SK-N-SH (cell line): ENCODE data around the gene ZNF578. TPM values are rescaled to one million over a fixed set of nuclear protein-coding genes. Genes with fewer than 3 reads are reported as not detected.
"Not testable (repeated sequence)": the region's sequence is repeated elsewhere in the genome, so short reads cannot be mapped to it uniquely, and the experiment has no call there.

Experiments used
- CTCF ChIA-PET: fragments of 300-600, 350-600 bp; formaldehyde crosslinking; extraction: SDS; loops from one replicate; lab custom pipeline; 2021; lab: Yijun Ruan, JAX
- POLR2A ChIA-PET: fragments of 350-600 bp; sonication (Branson Sonifier 250); formaldehyde crosslinking; extraction: SDS; loops from one replicate; lab custom pipeline; 2020; ENCODE audit warnings: antibody characterized with exemption, inconsistent platforms; lab: Yijun Ruan, JAX
- DNase-seq: peaks from one replicate; pipeline ENCODE4 v3.0.0; 2012
- H2AFZ ChIP-seq: fragments of 200-600 bp; sonication (generic); 2 replicates; pipeline ENCODE4 v1.8.1; 2016; ENCODE audit warnings: antibody characterized with exemption, mild to moderate bottlenecking, low read depth
- H3F3A ChIP-seq: fragments of 200-600 bp; sonication (generic); replicated peaks from 2 replicates; pipeline ENCODE3; 2016; ENCODE audit warnings: antibody characterized with exemption, mild to moderate bottlenecking; ENCODE audit not compliant: insufficient read depth
- H3K27ac ChIP-seq, 2 experiments: fragments of 200-500 bp in 1 of 2; fragments of 200-600 bp in 1 of 2; sonication (Bioruptor generic) in 1 of 2; sonication (generic), shearing (Covaris generic) in 1 of 2; 2 replicates each; pipeline versions ENCODE4 v1.5.1 to v1.6.1; 2014 to 2016; ENCODE audit warnings: low read depth in 2 of 2, inconsistent platforms in 1 of 2, low read length in 1 of 2, mild to moderate bottlenecking in 1 of 2, mixed read lengths in 1 of 2
- H3K27me3 ChIP-seq: fragments of 200-600 bp; sonication (generic), shearing (Covaris generic); 2 replicates; pipeline ENCODE4 v1.6.1; 2016; ENCODE audit warnings: mixed run types; ENCODE audit not compliant: insufficient read depth
- H3K36me3 ChIP-seq, 2 experiments: fragments of 200-500 bp in 1 of 2; fragments of 200-600 bp in 1 of 2; sonication (Bioruptor generic) in 1 of 2; sonication (generic) in 1 of 2; replicated peaks in 1 of 2; 2 replicates each; pipeline versions ENCODE3 to v1.5.1; 2014 to 2016; ENCODE audit warnings: low read length in 1 of 2, mild to moderate bottlenecking in 1 of 2; ENCODE audit not compliant: insufficient read depth in 2 of 2, control insufficient read depth in 1 of 2
- H3K4me1 ChIP-seq, 2 experiments: fragments of 200-500 bp in 1 of 2; fragments of 200-600 bp in 1 of 2; sonication (Bioruptor generic) in 1 of 2; sonication (generic), shearing (Covaris generic) in 1 of 2; 2 replicates each; pipeline versions ENCODE4 v1.5.1 to v1.6.1; 2014 to 2016; ENCODE audit warnings: low read depth in 1 of 2, low read length in 1 of 2, mixed run types in 1 of 2; ENCODE audit not compliant: insufficient read depth in 2 of 2, control insufficient read depth in 1 of 2
- H3K4me2 ChIP-seq: fragments of 200-600 bp; sonication (generic), shearing (Covaris generic); 2 replicates; pipeline ENCODE4 v1.6.1; 2017; ENCODE audit warnings: mixed run types
- H3K4me3 ChIP-seq, 2 experiments: fragments of 200-500 bp in 1 of 2; fragments of 200-600 bp in 1 of 2; sonication (Bioruptor generic) in 1 of 2; sonication (generic), shearing (Covaris generic) in 1 of 2; 2 replicates each; pipeline versions ENCODE4 v1.5.1 to v1.8.1; 2014 to 2016; ENCODE audit warnings: low read depth in 2 of 2, inconsistent platforms in 1 of 2, low read length in 1 of 2, mild to moderate bottlenecking in 1 of 2, mixed read lengths in 1 of 2, moderate library complexity in 1 of 2
- H3K79me2 ChIP-seq: fragments of 200-600 bp; sonication (generic); 2 replicates; pipeline ENCODE4 v1.8.1; 2017; ENCODE audit warnings: mild to moderate bottlenecking; ENCODE audit not compliant: insufficient read depth
- H3K9ac ChIP-seq: fragments of 200-600 bp; sonication (generic); 2 replicates; pipeline ENCODE4 v1.6.1; 2017; ENCODE audit warnings: mixed run types
- H3K9me2 ChIP-seq: fragments of 200-600 bp; sonication (generic); 2 replicates; pipeline ENCODE4 v1.6.1; 2017; ENCODE audit warnings: mixed run types
- H3K9me3 ChIP-seq: fragments of 200-600 bp; sonication (generic); 2 replicates; pipeline ENCODE4 v1.6.1; 2017; ENCODE audit warnings: mixed run types, mild to moderate bottlenecking, moderate library complexity
- H4K20me1 ChIP-seq: fragments of 200-600 bp; sonication (generic); 2 replicates; pipeline ENCODE4 v1.6.1; 2017; ENCODE audit warnings: mild to moderate bottlenecking, mixed run types; ENCODE audit not compliant: insufficient read depth
- CTCF ChIP-seq: fragments of 200-600 bp; sonication (generic); IDR thresholded peaks from 2 replicates; pipeline ENCODE4 v1.6.1; 2017; ENCODE audit warnings: antibody characterized with exemption, mild to moderate bottlenecking, moderate library complexity
- EP300 ChIP-seq, 2 experiments: IDR thresholded peaks; 2 replicates each; pipeline versions ENCODE4 v1.4.0 to v1.6.1; 2012; ENCODE audit warnings: borderline replicate concordance in 1 of 2, low read depth in 1 of 2, low read length in 1 of 2
- MEF2A ChIP-seq: IDR thresholded peaks from 2 replicates; pipeline ENCODE4 v1.4.0; 2012; ENCODE audit warnings: low read depth, borderline replicate concordance
- NFIC ChIP-seq: IDR thresholded peaks from 2 replicates; pipeline ENCODE4 v1.4.0; 2012; ENCODE audit warnings: borderline replicate concordance
- NRF1 ChIP-seq: IDR thresholded peaks from 2 replicates; pipeline ENCODE4 v1.6.1; 2012; ENCODE audit warnings: low read depth, mild to moderate bottlenecking, low read length
- PBX3 ChIP-seq: IDR thresholded peaks from 2 replicates; pipeline ENCODE4; 2012
- RAD21 ChIP-seq: IDR thresholded peaks from 2 replicates; pipeline ENCODE4 v1.6.1; 2012; ENCODE audit warnings: mild to moderate bottlenecking, low read length
- YY1 ChIP-seq: IDR thresholded peaks from 2 replicates; pipeline ENCODE4 v1.4.0; 2012; ENCODE audit warnings: low read depth, mild to moderate bottlenecking
- WGBS: methylation state at CpG from one replicate; pipeline ENCODE4 v1.1.6; 2017; ENCODE audit warnings: low lambda C conversion rate; 5-methylcytosine and 5-hydroxymethylcytosine counted together
- polyA plus RNA-seq, 3 experiments: library from polyadenylated mRNA; depleted of rRNA; stranded (reverse); fragments of >200 nt; gene quantifications; 2 replicates each; pipeline ENCODE4 v1.2.3, GENCODE V29; 2012

Gene ZNF578
- polyA plus RNA-seq, 1 of the 3 experiments (the other 2 are of a cell fraction): 2.5 TPM

- TF ChIP-seq NRF1: no peak
- TF ChIP-seq YY1: no peak
Measured at GRCh38 chr19:52494518-52494917, 41.2 kb downstream of the ZNF578 start (continued).

- no peaks in the 10 kb centered on the region for H3K9me3 ChIP-seq
- no peaks in the 10 kb centered on the region for H3K27me3 ChIP-seq
- 74% methylated on average over 8 of the region's 8 CpGs for WGBS
- no peaks in the 10 kb centered on the region for H4K20me1 ChIP-seq
- POLR2A ChIA-PET: no interaction called here
- no peaks in the 10 kb centered on the region for H3F3A ChIP-seq
- H3K4me2 ChIP-seq: no peak overlapping the region
- no peak overlapping the region for H3K27ac ChIP-seq
- TF ChIP-seq YY1: no peak
- TF ChIP-seq RAD21: no peak
- no peak for TF ChIP-seq MEF2A
- TF ChIP-seq PBX3: no peak
- no peak for TF ChIP-seq NFIC
- no peak for TF ChIP-seq EP300 (IDR thresholded peaks at IDR 0.05; ENCODE audit: borderline replicate concordance in 1 of 2, low read depth in 1 of 2, low read length in 1 of 2)
- no peak for TF ChIP-seq CTCF
- no peak overlapping the region for H2AFZ ChIP-seq
- no peak for DNase-seq
- no peaks in the 10 kb centered on the region for H3K36me3 ChIP-seq
- no peaks in the 10 kb centered on the region for H3K79me2 ChIP-seq
- no peak overlapping the region for H3K9ac ChIP-seq
- CTCF ChIA-PET: no interaction called here
- H3K4me1 ChIP-seq: no peaks in the 10 kb centered on the region
- no peaks in the 10 kb centered on the region for H3K9me2 ChIP-seq
- H3K4me3 ChIP-seq: no peak overlapping the region
Measured at GRCh38 chr19:52498571-52498970, 45.2 kb downstream of the ZNF578 start.

- H3F3A ChIP-seq, POLR2A ChIA-PET, H2AFZ ChIP-seq, H3K27me3 ChIP-seq, H4K20me1 ChIP-seq, H3K9me3 ChIP-seq, H3K9ac ChIP-seq, DNase-seq, CTCF ChIA-PET, H3K79me2 ChIP-seq, H3K27ac ChIP-seq, H3K9me2 ChIP-seq, H3K4me2 ChIP-seq, H3K36me3 ChIP-seq, H3K4me1 ChIP-seq, H3K4me3 ChIP-seq: not testable (repeated sequence)
- 39% methylated on average over 3 of the region's 3 CpGs for WGBS
Measured at GRCh38 chr19:52500474-52500873, 47.1 kb downstream of the ZNF578 start.

- H3F3A ChIP-seq, H4K20me1 ChIP-seq, H2AFZ ChIP-seq, H3K79me2 ChIP-seq, H3K4me2 ChIP-seq, POLR2A ChIA-PET, DNase-seq, H3K27ac ChIP-seq, H3K36me3 ChIP-seq, H3K9me3 ChIP-seq, H3K9me2 ChIP-seq, H3K9ac ChIP-seq, H3K4me1 ChIP-seq, CTCF ChIA-PET, H3K27me3 ChIP-seq, H3K4me3 ChIP-seq: not testable (repeated sequence)
- 75% methylated on average over 12 of the region's 12 CpGs for WGBS
Measured at GRCh38 chr19:52500991-52501390, 47.6 kb downstream of the ZNF578 start.
